Myocyte (in vitro differentiated cells): ENCODE results near the gene EFNA2. TPM values are rescaled to one million over a fixed set of nuclear protein-coding genes. Genes with fewer than 3 reads are reported as not detected.

Source experiments
- total RNA-seq: library from RNA; depleted of rRNA; stranded (reverse); fragments of >200 nt; gene quantifications from 2 replicates; pipeline ENCODE4 v1.2.3, GENCODE V29; 2014

Gene EFNA2
- total RNA-seq, 1 donor from 2014 or later = not detected

Other genes starting within 250 kb of the EFNA2 start
- 41.9 and 43.0 TPM in 2 replicates for gene ABCA7, start 245.8 kb upstream of the EFNA2 start, total RNA-seq
- 0.21 and 0.68 TPM in 2 replicates for gene ARHGAP45, start 218.7 kb upstream of the EFNA2 start, total RNA-seq
- gene POLR2E, start 190.5 kb upstream of the EFNA2 start, total RNA-seq = 213 and 240 TPM in 2 replicates
- gene GPX4, start 181.9 kb upstream of the EFNA2 start, total RNA-seq = 475 and 493 TPM in 2 replicates
- 23.3 and 25.0 TPM in 2 replicates for gene SBNO2, start 111.6 kb upstream of the EFNA2 start, total RNA-seq
- gene STK11, start 80.1 kb upstream of the EFNA2 start, total RNA-seq = 86.3 and 94.9 TPM in 2 replicates
- 4.0 and 4.8 TPM in 2 replicates for gene CBARP, start 47.9 kb upstream of the EFNA2 start, total RNA-seq
- gene ATP5F1D, start 44.1 kb upstream of the EFNA2 start, total RNA-seq = 46.5 and 61.9 TPM in 2 replicates
- gene MIDN, start 37.3 kb upstream of the EFNA2 start, total RNA-seq = 17.2 and 30.6 TPM in 2 replicates
- gene CIRBP, start 16.5 kb upstream of the EFNA2 start, total RNA-seq = 441 and 497 TPM in 2 replicates
- 33.8 and 55.3 TPM in 2 replicates for gene FAM174C, start 10.3 kb upstream of the EFNA2 start, total RNA-seq
- gene NDUFS7, start 98.0 kb downstream of the EFNA2 start, total RNA-seq = 104 and 124 TPM in 2 replicates
- 147 and 191 TPM in 2 replicates for gene GAMT, start 115.7 kb downstream of the EFNA2 start, total RNA-seq
- gene DAZAP1, start 121.7 kb downstream of the EFNA2 start, total RNA-seq = 48.2 and 61.5 TPM in 2 replicates
- 1,600 and 2,923 TPM in 2 replicates for gene RPS15, start 152.5 kb downstream of the EFNA2 start, total RNA-seq
- gene APC2, start 164.2 kb downstream of the EFNA2 start, total RNA-seq = 0.53 and 1.9 TPM in 2 replicates
- gene C19orf25, start 193.3 kb downstream of the EFNA2 start, total RNA-seq = 37.6 and 53.1 TPM in 2 replicates
- 7.1 and 8.5 TPM in 2 replicates for gene PCSK4, start 204.5 kb downstream of the EFNA2 start, total RNA-seq
- 4.3 and 7.4 TPM in 2 replicates for gene REEP6, start 205.3 kb downstream of the EFNA2 start, total RNA-seq
- gene ADAMTSL5, start 227.1 kb downstream of the EFNA2 start, total RNA-seq = 9.7 and 9.8 TPM in 2 replicates
- gene PLK5, start 238.2 kb downstream of the EFNA2 start, total RNA-seq = not detected in 2 replicates